GM21723 (cell line): ENCODE data around the gene MIOS.

Experiments
- ATAC-seq: cut with Tn5 transposase; IDR thresholded peaks from one replicate; pipeline ENCODE4 v1.9.1; 2021; ENCODE audit warnings: mild to moderate bottlenecking, moderate library complexity; ENCODE audit not compliant: unreplicated experiment

MIOS gene

DNA sequence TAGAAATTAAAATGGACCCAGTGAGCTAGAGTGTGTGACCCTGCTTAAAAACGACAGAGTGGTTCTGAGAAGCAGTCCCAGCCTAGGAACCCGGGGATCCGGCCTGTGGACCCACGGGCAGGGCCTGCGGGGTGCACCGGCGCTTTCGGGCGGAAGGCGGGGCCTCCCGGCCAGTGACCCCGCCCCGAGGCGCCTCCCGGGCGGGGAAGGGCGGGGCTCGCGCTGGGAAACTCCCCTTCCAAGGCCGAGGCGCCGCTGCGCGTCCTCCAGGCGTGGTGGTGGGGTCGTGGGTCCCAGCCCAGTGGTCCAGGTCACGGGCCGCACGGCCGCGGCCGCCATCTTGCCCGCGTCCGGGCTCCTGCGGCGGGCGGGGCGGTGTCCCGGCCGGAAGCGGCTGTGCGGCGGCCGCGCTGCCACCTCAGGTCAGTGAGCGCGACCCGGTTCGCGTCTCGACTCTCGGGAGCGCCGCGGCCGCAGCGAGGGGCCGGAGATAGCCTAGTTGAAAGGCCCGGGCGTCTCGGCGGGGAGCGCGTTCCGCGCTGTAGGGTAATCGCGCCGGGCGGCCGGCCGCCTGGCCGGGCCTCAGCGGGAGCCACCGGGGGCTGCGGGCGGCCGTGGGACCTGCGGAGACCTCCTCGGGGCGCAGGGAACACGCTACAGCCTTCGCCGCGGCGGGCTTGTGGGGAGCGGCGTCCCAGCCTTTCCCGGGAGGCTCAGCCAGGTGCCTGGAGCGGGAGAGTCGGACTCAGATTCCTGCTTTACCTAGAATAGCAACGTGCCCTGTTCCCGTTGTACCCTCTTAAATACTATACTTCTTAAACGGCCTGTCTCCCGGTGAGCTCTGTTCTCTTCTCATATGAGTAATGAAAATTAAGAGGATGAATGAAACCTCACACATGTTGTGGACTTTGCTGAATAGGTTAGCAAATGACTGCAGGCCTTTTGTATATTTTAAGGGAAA lies at the start of gene MIOS:
Gene MIOS (plus strand): TSS at position 234 of the 961 bp plus-strand sequence. CDS start 5,592 bp downstream, outside the sequence.
- peak; percentile 73 for ATAC-seq

DNA sequence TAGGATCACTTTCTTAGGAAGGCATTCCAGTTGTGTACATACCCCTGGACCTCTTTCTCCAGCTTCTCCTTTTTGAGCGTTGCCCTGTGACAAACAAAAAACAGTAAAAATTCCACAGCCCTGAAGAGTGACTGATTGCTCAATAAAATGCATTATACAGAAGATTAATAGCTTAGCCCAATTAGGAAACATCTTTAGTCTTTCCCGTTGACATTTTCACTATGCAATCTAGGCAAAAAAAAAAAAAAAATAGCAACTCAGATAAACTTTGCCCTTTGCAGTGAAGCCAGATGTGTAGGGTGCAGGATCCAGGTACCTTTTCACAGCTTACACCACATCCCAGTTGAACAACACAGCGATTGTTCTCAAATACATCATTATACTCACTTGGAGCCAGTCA lies 48.9 kb upstream of the MIOS start:
- ATAC-seq: no peak

DNA sequence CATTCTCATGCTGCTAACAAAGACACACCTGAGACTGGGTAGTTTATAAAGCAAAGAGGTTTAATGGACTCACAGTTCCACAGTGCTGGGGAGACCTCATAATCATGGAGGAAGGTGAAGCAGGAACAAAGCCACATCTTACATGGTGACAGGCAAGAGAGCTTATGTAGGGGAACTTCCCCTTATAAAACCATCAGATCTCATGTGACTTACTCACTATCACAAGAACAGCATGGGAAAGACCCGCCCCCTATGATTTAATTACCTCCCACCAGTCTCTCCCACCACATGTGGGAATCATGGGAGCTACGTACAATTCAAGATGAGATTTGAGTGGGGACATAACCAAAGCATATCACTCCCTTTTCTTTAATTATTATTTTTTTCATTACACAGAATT lies 47.6 kb upstream of the MIOS start:
- no peak for ATAC-seq

DNA sequence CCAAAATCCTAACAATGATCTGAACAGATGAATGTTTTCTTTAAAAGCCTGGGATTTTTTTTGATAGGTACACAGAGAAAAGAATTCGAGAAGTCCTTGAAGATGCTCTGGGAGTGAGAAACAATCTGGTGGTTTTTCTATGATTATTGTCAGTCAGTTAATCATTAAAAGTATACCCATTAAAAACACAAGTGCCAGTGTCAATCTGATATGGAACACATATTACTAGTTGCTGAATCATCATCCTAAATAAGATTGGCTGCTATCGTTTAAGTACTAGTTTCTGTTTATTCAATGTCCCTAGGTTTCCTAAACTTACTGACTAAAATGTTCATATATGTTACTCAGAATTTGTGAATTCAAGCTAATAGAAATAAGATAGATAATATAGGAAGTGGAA lies 47.2 kb upstream of the MIOS start:
- ATAC-seq: no peak

DNA sequence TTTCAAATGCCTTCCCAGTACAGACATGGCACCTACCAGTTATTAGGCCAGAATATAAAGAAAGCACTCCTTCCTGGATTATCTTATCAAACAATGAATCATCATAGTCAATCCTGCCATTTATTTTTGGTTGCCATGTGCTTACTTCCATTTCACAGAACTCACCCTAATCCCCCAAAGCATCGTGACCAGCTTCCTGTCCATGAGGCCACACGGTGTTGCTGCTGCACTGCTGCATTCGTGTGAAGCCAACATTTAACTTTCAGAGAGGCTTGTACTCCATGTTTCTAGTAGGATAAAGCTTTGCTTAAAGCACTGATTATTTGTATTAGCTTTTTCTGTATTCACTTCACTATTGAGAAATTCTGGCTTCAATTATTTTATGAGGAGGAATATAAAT lies 45.4 kb upstream of the MIOS start:
- no peak for ATAC-seq

DNA sequence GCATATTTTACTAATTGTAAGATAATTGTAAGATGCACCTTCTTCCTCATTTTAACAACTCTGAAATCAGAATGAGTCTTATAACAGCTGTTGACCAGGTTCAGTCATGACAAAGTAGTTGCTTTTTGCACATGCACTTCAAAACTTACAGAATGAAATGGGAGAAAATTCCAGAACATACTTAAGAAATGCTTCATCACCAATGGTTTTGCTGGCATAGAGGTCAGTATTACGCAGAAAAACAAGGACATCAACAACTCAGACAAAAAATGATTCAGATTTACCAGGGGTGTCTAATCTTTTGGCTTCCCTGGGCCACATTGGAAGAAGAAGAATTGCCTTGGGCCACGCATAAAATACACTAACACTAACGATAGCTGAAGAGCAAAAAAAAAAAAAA lies 44.3 kb upstream of the MIOS start:
- ATAC-seq: no peak

DNA sequence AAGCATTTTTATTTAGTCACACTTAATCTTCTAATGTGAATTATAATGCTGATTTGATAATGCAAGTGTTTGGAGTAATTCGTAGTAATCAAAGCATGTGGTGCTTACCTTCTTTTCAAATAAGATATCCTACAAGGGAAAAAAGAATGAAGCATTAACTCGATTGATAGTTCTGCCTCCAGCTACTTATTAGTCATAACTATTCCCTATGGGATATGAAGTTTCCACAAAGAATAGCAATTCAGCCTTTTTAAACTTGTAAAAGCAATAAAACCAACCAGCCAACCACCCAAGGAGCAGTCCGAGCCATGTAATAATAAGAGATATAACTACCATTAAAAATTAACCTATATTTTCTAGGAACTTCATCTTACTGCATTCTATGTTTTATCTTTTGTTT lies 42.6 kb upstream of the MIOS start:
- ATAC-seq: no peak

DNA sequence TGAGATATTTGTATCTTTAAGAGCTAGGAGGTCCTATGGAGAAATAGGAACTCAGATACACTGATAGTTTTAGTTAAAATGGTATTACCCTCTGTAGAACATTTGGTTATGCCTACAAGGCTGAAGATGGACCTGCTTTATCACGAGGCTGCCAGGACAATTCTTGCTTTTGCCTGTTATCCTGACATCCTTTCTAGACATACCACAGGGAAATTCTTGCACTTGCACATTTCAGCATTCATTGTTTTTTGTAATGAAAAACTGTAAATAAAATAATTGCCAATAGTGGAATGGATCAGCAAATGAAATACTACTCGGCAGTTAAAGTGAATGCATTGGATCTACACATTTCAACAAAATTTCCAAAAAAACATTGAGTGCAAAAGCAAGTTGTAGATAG lies 40.7 kb upstream of the MIOS start:
- ATAC-seq: no peak

DNA sequence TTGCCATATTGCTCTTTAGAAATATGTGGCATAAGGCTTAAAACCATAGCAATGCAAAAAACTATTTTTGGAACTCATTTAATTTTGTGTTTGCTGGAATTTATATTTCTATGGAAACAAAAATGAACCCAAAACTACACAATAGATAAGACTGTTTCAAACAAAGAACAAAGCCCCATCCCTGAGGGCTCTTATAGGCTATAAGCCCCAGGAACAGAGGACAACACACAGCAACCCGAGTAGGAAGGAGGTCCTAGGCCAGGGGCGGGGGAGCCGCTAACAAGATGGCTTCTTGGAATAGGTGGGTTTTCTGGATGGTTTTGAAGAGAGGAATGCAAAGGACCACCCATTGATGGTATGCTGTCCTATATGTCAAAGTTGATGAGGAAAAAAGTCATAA lies 39.6 kb upstream of the MIOS start:
- ATAC-seq: no peak

DNA sequence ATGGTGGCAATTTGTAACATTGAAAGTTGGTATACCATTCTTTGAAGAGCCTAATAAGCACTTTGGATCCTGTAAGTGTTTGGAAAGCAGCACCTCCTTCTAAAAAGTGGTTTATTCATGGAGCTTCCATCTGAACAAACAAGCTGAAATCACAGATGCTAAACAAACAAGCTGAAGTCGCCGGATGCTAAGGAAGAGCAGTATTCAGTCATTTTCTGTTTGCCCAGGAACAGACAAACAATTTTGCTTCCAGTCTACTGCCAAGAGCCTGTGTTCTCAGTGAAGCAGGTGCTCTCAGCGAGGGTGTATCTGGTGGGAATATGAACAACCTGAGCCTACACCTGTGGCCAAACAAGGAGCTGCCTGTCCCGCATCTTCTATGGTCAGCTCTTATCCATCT lies 37.4 kb upstream of the MIOS start:
- ATAC-seq: no peak

DNA sequence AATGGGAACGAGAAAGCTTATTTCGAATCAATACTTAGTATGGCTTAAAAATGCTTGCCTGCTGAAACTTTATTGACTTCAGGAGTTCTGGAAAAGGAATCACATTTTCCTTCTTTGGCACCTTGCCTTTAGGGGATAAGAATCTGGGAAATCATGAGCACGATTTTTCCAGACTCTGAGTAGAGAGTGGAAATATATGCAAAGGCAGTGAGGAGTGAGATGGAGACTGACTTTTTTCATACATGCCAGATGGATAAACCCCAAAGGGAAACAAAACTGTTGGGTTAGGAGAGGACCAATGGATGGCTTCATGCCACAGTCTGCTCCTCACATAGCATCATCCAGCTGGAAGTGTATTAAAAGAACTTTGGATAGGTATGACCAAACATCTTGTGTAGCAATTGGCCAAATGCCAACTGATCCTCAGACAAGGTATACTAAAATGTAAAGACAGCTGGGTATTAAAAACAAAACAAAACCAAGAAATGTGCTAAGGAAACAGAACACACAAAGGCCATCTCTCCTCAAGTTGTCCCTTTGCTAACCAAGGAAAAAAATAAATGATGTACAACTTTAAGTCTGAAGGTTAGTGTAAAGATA lies 32.8 kb upstream of the MIOS start:
- ATAC-seq: no peak

DNA sequence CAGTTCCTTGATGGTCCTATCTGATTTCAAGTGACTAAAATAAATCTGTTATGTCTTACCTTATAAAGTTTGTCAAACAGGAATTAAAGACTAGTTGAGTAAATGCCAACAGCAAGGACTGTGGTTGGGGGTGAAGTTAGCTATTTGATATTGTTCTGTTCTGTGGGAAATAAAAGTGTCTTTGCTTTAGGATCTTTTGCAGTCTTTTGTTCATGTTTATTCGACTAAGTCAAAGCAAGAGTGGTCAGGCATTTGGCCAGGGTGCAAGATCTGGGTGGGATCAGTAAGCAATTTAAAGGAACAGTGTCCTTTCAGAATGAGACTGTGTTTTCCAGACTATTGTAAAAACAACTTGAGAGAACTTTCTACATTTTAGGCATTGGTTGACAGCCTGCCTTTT lies 31.0 kb upstream of the MIOS start, which contains the start of gene COL28A1:
Gene COL28A1 (minus strand): TSS at position 183 of the 400 bp plus-strand sequence. CDS start 2,998 bp downstream, outside the sequence.
- no peak for ATAC-seq

DNA sequence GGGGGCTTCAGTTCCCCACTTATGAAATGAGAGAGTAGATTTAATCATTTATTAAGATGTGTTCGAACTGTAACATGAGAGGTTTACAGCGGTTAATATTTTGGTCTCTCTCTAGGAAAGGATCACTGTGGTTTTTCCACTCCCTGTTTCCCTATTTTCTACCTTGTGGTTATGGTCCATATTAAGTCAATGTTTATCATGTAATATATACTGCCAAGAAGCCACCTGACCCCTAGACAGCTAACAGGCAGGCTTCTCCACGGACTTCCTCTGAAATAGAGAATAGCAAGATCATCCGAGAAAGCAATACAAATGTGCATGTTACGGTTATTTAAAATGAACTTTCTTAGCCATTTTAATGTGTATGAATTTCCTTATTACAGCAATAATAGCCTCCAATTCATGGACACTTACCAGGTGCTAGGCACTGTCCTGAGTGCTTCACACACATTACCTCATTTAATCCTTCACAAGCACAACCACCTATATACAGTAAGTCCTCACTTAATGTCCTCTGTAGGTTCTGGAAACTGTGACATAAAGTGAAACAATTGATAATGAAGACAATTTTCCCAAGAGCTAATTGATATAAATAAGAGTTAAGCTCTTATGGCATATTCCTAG lies 30.2 kb upstream of the MIOS start:
- ATAC-seq: no peak

DNA sequence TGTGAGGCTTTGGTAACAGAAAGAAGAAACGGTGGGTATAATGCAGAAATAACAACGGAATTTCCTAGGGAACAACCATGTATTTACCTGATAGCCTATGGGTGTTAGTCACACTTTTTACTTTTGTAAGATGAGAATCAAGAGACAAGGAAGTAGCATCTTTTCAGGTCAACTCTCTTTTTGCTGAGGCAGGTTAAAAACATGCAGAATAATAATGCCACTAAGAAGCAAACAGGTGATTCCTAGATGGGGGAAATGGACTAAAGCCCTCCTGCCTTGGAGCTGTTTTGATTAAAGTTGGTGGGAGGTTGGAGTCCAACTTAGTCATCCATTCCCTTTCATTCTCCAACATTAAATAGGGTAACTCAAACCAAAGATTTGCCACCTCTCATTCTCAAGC lies 29.0 kb upstream of the MIOS start:
- ATAC-seq: no peak

DNA sequence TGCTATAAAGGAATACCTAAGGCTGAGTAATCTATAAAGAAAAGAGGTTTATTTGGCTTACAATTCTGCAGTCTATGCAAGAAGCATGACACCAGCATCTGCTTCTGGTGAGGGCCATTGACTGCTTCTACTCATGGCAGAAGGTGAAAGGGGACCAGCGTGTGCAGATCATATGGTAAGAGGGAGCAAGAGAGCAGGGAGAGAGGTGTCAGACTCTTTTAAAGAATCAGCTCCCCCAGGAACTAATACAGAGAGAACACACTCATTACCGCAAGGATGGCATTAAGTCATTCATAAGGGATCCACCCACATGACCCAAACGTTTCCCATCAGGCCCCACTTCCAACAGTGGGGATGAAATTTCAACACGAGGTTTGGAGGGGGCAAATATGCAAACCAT lies 27.5 kb upstream of the MIOS start:
- no peak for ATAC-seq

DNA sequence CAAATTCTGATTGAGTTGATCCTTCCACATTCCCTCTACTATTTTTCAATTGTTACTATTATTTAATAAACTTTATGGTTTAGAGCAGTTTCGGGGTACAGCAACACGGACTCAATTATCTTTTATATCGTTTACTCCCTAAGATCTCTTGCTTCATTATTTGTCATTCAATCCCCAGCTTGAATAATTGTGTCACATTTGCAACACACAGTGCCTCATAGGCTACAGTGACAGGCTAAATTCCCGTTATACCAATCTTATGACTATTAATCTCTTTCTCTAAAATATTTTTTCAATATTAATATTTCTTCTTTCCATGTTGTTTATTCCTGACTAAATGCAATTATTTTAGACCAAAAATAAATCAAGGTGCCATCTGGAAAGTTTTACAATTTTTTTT lies 27.0 kb upstream of the MIOS start:
- no peak for ATAC-seq

DNA sequence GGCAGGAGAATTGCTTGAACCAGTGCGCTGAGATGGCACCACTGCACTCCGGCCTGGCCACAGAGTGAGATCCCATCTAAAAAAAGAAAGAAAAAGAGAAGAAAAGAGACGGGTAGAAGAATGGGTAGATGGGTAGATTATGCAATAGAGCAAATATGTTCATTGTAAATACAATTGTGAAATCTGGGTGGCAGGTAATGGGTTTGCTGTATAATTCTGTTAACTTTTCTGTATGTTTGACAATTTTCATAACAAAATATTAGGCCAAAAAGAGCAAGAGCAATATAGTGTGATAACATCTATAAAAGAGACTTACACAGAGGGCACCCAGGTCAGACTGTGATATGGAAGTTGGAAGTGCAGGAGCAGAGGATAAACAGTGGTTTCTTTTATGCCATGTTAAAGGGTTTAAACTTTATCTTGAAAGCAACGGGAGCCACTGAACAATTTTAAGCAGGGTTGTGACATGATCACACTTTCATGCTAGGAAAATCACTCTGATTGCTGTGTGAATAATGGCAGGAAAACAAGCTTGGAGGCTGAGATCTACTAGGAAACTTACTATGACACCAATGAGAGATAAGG lies 24.3 kb upstream of the MIOS start:
- no peak for ATAC-seq

DNA sequence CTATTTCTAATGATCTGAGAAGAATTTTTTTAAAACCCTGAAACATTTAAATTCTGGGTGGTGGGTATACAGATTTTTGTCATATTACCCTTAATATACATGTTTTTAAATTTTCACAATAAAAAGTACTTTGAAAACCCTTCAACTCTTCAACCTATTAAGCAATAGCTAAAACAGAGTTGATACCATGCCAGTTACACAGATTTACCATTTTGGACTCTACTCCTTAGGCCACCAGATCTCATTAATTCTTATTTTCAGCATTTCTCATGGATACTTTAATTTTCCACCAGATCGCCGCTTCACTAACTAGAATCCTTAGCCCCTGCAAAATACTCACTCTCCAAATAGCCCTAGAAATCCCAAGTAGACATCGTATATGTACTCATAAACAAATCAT lies 18.3 kb upstream of the MIOS start:
- no peak for ATAC-seq

DNA sequence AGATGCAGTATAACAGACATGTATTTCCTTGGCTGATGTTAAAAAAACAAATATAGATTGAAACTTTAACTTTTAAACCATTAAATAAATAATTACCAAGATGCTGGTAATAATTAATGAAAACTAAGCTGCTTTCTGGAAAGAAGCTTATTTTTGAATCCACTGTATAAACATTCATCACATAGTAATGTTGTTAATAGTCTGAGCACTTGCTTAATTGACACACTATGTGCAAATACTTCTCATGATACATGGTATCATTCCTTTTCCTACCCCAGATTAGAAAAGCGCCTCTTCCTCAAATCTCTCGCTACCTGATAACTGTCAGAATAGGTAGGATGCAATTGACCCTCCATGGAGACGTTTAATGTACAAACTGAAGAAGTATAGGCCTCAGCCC lies 16.0 kb upstream of the MIOS start:
- ATAC-seq: no peak

DNA sequence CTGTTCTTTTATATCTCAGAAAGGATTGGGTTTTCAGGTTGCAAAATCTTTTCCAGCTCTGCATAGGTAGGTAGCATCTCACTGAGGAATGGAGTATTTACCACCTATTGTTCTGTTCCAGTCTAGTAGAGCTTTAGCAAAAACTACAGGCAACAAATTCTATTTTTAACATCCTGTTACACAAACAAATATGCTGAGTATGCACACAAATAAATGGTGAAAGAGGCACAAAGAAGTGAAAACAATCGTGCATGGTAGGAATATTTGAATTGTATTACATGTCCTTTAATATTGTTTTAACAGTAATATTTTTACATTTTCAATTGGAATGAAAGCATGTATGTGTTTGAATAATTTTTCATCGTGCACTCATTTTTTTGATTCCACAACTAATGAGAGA lies 14.5 kb upstream of the MIOS start:
- no peak for ATAC-seq

DNA sequence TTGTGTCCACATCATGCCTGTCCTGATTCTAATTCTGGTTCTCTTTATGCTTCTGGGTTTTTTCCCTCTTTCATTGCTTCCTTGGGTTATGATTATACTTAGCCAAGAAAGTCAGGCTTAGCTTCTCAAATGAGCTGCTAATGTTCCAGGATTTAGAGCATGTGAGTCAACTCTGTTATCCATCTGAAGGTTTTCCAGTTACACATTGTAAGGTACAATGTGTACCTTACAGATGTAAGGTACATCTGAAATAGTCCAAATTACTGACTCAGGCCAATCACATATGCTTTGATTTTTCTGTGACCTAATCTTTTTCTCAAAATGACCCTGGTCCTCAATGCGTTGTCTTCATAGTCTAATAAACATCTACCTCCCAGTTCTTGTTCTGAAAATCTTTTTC lies 13.3 kb upstream of the MIOS start:
- ATAC-seq: no peak
